Retinal pigment epithelial cell (primary cell): Measurements from ENCODE around the gene CHKB.
A peak's percentile ranks its signal among the peaks of the same experiment; 100 is the strongest.
"Not testable (repeated sequence)": the region's sequence is repeated elsewhere in the genome, so short reads cannot be mapped to it uniquely, and the experiment has no call there.

Source experiments
- DNase-seq: peaks from one replicate; pipeline ENCODE4 v3.0.0-alpha.2; 2010; ENCODE audit warnings: low read depth
- H3K4me3 ChIP-seq: 2 replicates; pipeline ENCODE4 v1.5.1; 2011; ENCODE audit warnings: mild to moderate bottlenecking, low read length, control low read depth, moderate library complexity
- CTCF ChIP-seq: conservative IDR thresholded peaks from 2 replicates; pipeline ENCODE4 v1.5.1; 2011; ENCODE audit warnings: low read depth, low read length, control low read depth, inconsistent platforms

CHKB gene

GRCh38 chr22:50610041-50610451 lies 27.4 kb upstream of the CHKB start:
- DNase-seq = no peak
- TF ChIP-seq CTCF = no peak
- no peak overlapping the region for H3K4me3 ChIP-seq

GRCh38 chr22:50609599-50609998 lies 26.9 kb upstream of the CHKB start:
- TF ChIP-seq CTCF = no peak
- DNase-seq = no peak
- no peak overlapping the region for H3K4me3 ChIP-seq

- H3K4me3 ChIP-seq = no peak overlapping the region
- TF ChIP-seq CTCF = no peak
- DNase-seq = no peak
Observed at GRCh38 chr22:50608996-50609395, 26.3 kb upstream of the CHKB start.

- not testable (repeated sequence) for DNase-seq, H3K4me3 ChIP-seq
Observed at GRCh38 chr22:50608058-50608840, 25.6 kb upstream of the CHKB start.

- no peak for DNase-seq
- H3K4me3 ChIP-seq = no peak overlapping the region
- TF ChIP-seq CTCF = no peak
Observed at GRCh38 chr22:50607659-50608020, 25.0 kb upstream of the CHKB start.

- TF ChIP-seq CTCF = no peak
- no peak for DNase-seq
- no peak overlapping the region for H3K4me3 ChIP-seq
Observed at GRCh38 chr22:50606946-50607658, 24.5 kb upstream of the CHKB start.

GRCh38 chr22:50606165-50606945 lies 23.7 kb upstream of the CHKB start:
- peak; percentile 18 for TF ChIP-seq CTCF
- no peak overlapping the region for H3K4me3 ChIP-seq
- DNase-seq = no peak
